HEK293T (cell line): ENCODE measurements around the gene STARD5.
A peak's percentile ranks its signal among the peaks of the same experiment; 100 is the strongest.

Experiments
- BHLHE40 ChIP-seq: fragments of 450-650 bp; IDR thresholded peaks from 2 replicates; pipeline ENCODE4 v1.6.1; 2016; ENCODE audit warnings: mild to moderate bottlenecking, moderate library complexity, borderline replicate concordance
- ELF4 ChIP-seq: fragments of 450-650 bp; IDR thresholded peaks from 2 replicates; pipeline ENCODE4 v1.6.1; 2017; ENCODE audit warnings: antibody characterized with exemption
- FOXA1 ChIP-seq: fragments of 450-650 bp; IDR thresholded peaks from 2 replicates; pipeline ENCODE4 v1.6.1; 2016; ENCODE audit warnings: mild to moderate bottlenecking
- FOXK2 ChIP-seq: fragments of 450-650 bp; IDR thresholded peaks from 2 replicates; pipeline ENCODE4 v1.6.1; 2016; ENCODE audit warnings: mild to moderate bottlenecking
- FOXM1 ChIP-seq: fragments of 450-650 bp; IDR thresholded peaks from 2 replicates; pipeline ENCODE4 v1.6.1; 2017; ENCODE audit warnings: mild to moderate bottlenecking, borderline replicate concordance
- L3MBTL2 ChIP-seq: fragments of 450-650 bp; conservative IDR thresholded peaks from 2 replicates; pipeline ENCODE4 v1.6.1; 2016; ENCODE audit warnings: mild to moderate bottlenecking
- NFRKB ChIP-seq: fragments of 450-650 bp; IDR thresholded peaks from 2 replicates; pipeline ENCODE4 v1.6.1; 2016; ENCODE audit warnings: mild to moderate bottlenecking, moderate library complexity
- PKNOX1 ChIP-seq: fragments of 450-650 bp; IDR thresholded peaks from 2 replicates; pipeline ENCODE4 v1.6.1; 2016
- SP1 ChIP-seq: fragments of 450-650 bp; IDR thresholded peaks from 2 replicates; pipeline ENCODE4 v1.6.1; 2017
- SUZ12 ChIP-seq: fragments of 450-650 bp; IDR thresholded peaks from 2 replicates; pipeline ENCODE4 v1.6.1; 2016; ENCODE audit warnings: mild to moderate bottlenecking
- TARDBP ChIP-seq: fragments of 450-650 bp; IDR thresholded peaks from 2 replicates; pipeline ENCODE4 v1.6.1; 2016
- ZNF384 ChIP-seq: fragments of 450-650 bp; IDR thresholded peaks from 2 replicates; pipeline ENCODE4 v1.6.1; 2016

- TF ChIP-seq SUZ12 (no peak), ELF4 (no peak), NFRKB (no peak), FOXM1 (no peak), FOXA1 (no peak), PKNOX1 (peak; percentile 61), SP1 (no peak), FOXK2 (no peak), BHLHE40 (no peak), L3MBTL2 (no peak), TARDBP (no peak), ZNF384 (no peak)
Observed at GRCh38 chr15:81338170-81339007, 14.4 kb upstream of the STARD5 start.
